ENCODE measurements around the gene WDR18.

- no peak for TF ChIP-seq POLR2A (IDR thresholded peaks at IDR 0.05; ENCODE audit: low read length)
- TF ChIP-seq GATA1 (IDR thresholded peaks at IDR 0.05; ENCODE audit: low read depth, low read length): no peak
These were observed 23.6 kb upstream of the WDR18 start for GRCh38 chr19:960601-960938.
